Large intestine (tissue), 3 donors: ENCODE results near the gene MAML1. TPM values are rescaled to one million over a fixed set of nuclear protein-coding genes. Genes with fewer than 3 reads are reported as not detected.

Source experiments
- DNase-seq, 2 donors: peaks; one replicate each; pipeline versions ENCODE4 v3.0.0 to v3.0.0-alpha.2; 2013
- H3K27ac ChIP-seq: one replicate; pipeline ENCODE4 v1.5.1; 2013; ENCODE audit warnings: low read length
- H3K27me3 ChIP-seq: 2 replicates; pipeline ENCODE4 v1.6.1; 2013; ENCODE audit warnings: low read length; ENCODE audit not compliant: control insufficient read depth, insufficient read depth
- H3K36me3 ChIP-seq: 2 replicates; pipeline ENCODE4 v1.6.1; 2013; ENCODE audit warnings: low read length; ENCODE audit not compliant: control insufficient read depth, insufficient read depth
- H3K4me1 ChIP-seq: one replicate; pipeline ENCODE4 v1.6.1; 2013; ENCODE audit warnings: low read length; ENCODE audit not compliant: control insufficient read depth, insufficient read depth
- H3K4me3 ChIP-seq: one replicate; pipeline ENCODE4 v1.5.1; 2013; ENCODE audit warnings: low read length
- H3K9me3 ChIP-seq: one replicate; pipeline ENCODE4 v1.6.1; 2013; ENCODE audit warnings: mild to moderate bottlenecking, low read depth, low read length, moderate library complexity; ENCODE audit not compliant: control insufficient read depth
- WGBS: methylation state at CpG from one replicate; pipeline ENCODE4 v1.1.5; 2013; ENCODE audit warnings: low lambda C conversion rate; ENCODE audit not compliant: insufficient coverage; 5-methylcytosine and 5-hydroxymethylcytosine counted together
- polyA plus RNA-seq: library from polyadenylated mRNA; unstranded; fragments of 120-200 nt; gene quantifications from one replicate; pipeline ENCODE4 v1.2.1, GENCODE V29; 2013

MAML1 gene
- polyA plus RNA-seq, 1 donor = 29.9 TPM

DNA sequence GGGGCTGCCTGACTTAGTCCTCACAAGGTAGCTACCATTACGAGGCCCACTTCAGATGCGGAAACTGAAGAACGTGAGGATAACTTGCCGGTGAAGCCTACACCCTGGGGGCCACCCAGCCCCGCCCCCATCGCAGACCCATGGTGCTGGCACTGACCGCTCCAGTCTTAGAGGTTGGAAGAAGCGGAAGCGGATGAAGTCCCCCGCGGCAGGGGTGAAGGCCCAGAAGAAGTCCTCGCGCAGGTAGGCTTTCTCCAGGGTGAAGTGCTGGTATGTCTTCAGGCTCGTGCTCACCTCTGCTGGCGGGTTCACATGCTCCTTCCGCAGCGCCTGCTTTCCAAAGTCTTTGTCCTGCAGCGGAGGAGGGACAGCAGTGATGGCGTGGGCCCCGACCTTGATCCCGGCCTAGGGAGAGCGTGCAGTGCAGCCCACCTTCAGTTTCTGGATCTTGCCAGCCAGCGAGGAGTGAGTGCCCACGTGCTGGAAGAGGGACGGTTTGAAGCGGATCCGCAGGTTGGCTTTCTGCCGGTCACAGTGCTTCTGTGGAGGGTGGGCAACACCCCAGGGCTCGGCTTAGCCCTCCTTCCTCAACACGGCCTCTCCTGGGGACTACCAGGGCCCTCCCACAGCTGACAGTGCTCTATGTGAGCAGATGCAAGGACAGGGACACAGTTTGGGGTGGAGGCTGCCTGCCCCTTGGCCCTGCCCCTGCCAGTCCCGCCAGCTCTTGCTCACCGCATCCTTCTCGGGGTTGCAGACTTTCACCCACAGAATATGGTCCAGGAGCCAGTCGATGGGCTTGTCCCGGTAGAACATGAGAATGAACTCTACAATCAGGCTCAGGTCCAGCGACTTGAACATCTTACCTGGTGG lies 66.4 kb downstream of the MAML1 start:
- H3K27ac ChIP-seq = no peak overlapping the region
- H3K9me3 ChIP-seq = peaks cover 4% of the 10 kb centered on the region
- H3K36me3 ChIP-seq = peaks cover 51% of the 10 kb centered on the region
- H3K4me3 ChIP-seq = no peak overlapping the region
- no peaks in the 10 kb centered on the region for H3K27me3 ChIP-seq
- H3K4me1 ChIP-seq = peaks cover 26% of the 10 kb centered on the region
- no CpG with 5 or more reads among the region's 36 CpGs for WGBS
- DNase-seq = no peak

DNA sequence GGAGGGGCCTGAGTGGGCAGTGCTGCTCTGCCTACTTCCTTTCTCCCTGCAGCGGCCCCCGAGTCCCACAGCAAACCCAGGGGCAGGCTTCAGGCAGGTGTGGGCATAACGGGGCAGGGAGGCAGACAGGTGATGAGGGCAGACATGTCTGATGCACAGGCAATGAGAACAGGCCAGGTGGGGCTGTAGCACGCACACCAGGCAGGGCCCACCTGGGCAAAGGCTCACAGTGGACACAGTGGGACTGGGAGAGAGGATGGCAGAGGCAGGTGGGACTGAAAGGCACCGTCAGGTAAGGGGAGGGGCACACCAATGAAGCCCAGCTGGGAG lies 67.0 kb downstream of the MAML1 start:
- no peak overlapping the region for H3K27ac ChIP-seq
- H3K27me3 ChIP-seq = no peaks in the 10 kb centered on the region
- H3K36me3 ChIP-seq = peaks cover 51% of the 10 kb centered on the region
- DNase-seq = no peak
- WGBS = no CpG with 5 or more reads among the region's 5 CpGs
- peaks cover 4% of the 10 kb centered on the region for H3K9me3 ChIP-seq
- no peak overlapping the region for H3K4me3 ChIP-seq
- peaks cover 26% of the 10 kb centered on the region for H3K4me1 ChIP-seq

DNA sequence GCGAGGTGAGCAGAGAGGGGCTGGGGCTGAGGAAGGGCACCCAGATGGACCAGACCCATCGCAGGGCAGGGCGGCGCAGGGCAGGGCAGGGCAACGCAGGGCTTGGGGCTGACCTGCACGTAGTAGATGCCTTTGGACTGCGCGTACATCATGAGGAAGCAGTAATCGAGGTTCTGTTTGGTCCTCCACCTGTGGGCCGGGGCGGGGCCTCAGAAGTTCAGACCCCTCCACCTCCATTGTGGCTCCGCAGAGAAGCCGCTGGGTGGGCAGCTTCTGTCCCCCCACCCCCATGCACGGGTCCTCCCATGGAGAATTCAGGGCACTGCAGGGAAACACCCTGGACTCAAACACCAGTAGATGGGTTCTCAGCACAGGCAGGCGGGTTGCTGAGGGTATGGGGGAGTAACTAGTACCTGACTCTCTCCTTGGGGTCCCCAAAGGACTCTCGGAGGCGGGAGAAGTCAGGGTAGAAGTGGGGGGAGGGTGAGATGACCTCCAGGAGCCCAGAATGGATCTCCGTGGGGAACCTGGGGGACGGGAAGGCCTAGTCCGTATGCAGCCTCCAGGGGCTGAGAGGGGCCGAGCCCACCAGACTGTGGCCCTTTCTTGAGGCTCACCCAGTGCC lies 67.6 kb downstream of the MAML1 start:
- peaks cover 4% of the 10 kb centered on the region for H3K9me3 ChIP-seq
- DNase-seq = no peak
- H3K4me3 ChIP-seq = no peak overlapping the region
- no CpG with 5 or more reads among the region's 21 CpGs for WGBS
- H3K4me1 ChIP-seq = peaks cover 27% of the 10 kb centered on the region
- no peak overlapping the region for H3K27ac ChIP-seq
- no peaks in the 10 kb centered on the region for H3K27me3 ChIP-seq
- H3K36me3 ChIP-seq = peaks cover 51% of the 10 kb centered on the region

DNA sequence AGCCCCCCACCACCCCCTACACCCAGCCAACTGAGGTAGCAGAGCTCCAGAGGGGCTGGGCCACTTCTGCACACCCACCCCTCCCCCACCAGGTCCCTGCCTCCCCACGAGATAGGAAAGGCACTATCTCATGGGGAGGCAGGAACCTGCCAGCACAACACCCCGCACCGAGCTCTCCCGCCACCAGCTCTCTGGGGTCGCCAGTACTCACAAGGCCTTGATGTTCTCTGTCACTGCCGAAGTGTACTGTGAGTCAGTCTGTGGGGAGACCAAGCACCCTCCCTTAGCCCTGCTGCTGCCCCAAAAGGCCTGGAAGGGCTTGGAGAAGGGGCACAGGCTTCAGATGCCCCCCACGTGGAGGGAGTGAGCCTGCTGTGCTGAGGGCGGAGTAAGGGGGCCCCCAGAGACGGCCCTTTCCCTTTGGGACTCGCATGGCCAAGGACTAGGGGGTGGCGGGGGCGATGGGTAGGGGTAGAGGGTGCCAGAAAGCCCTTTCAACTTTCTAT lies 68.1 kb downstream of the MAML1 start:
- peaks cover 29% of the 10 kb centered on the region for H3K4me1 ChIP-seq
- no peak overlapping the region for H3K4me3 ChIP-seq
- peaks cover 4% of the 10 kb centered on the region for H3K9me3 ChIP-seq
- H3K27ac ChIP-seq = no peak overlapping the region
- H3K36me3 ChIP-seq = peaks cover 51% of the 10 kb centered on the region
- no peaks in the 10 kb centered on the region for H3K27me3 ChIP-seq
- DNase-seq = no peak
- no CpG with 5 or more reads among the region's 12 CpGs for WGBS

DNA sequence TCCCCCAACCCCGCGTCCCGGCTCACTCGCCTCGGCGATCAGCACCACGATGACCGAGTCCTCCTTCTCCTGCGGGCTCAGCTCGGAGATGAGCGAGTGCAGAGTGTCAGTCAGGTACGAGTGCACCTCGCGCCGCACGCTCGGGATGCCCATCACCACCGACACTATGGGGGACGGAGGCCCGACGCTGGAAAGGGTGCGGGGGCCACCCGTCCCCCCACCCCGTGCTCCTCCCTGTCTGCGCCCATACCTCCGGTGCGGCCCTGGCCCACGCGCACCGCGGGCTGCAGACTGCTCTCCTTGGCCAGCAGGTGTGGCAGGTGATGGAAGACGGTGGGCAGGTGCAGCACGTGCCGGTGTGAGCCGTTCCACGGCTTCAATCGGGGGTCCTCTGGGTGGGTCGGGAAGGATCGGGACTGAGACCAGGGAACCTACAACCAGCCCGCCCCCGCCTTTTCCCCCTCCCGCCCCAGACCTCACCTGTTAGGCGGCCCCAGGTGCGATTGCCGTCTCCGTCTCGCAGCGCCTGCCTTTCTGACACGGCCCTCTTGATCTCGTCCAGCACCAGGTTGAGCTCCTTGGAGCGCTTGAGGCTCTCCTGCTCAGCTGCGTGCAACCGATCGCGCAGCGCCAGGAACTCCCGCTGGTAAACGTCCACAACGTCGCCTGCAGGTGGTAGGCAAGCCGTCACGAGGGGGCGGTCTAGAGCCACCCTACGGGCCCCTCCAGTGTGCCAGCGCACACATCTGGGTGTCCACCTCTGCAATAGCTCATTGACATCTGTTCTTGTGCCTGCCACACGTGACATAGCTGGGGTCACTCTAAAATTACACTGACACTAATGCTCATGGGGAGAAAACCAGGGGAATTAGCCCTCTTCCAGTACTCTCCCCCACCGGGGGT lies 68.9 kb downstream of the MAML1 start:
- H3K4me1 ChIP-seq = peaks cover 29% of the 10 kb centered on the region
- no CpG with 5 or more reads among the region's 67 CpGs for WGBS
- H3K4me3 ChIP-seq = no peak overlapping the region
- no peaks in the 10 kb centered on the region for H3K27me3 ChIP-seq
- DNase-seq = peak; percentile 67 to 69
- peaks cover 51% of the 10 kb centered on the region for H3K36me3 ChIP-seq
- H3K9me3 ChIP-seq = peaks cover 4% of the 10 kb centered on the region
- H3K27ac ChIP-seq = no peak overlapping the region

DNA sequence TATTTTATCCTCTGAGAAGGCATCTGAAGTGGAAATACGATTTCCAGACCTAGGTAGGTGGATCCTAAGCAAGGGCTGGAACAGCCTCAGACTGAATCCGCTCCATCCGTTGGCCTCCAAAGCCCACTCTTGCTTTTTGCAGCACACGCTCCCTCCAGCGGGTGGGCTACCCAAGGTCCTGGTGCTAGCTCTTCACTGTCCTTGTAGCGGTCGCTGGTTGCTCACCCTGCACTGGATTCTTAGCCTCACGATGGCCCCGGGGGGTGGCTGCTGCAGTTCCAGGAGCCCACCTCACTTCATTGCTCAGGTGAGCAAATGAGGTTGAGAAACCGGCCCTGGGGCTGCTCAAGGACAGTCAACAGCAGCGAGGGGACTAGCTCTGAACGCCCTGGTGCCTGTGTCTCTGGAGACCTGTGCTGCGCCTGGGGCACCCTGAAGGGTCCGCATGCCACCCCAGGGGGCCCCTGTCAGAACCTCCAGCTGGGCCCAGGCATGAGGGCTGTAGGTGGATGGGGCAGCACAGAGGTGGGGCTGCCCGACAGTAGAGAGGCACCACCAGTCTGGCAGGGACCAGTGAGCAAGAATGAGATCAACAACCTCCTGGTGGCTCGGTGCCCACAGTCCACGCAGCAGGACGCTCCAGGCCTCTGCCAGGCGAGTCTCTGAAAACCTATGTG lies 69.7 kb downstream of the MAML1 start:
- Histone ChIP-seq H3K36me3 (peaks cover 46% of the 10 kb centered on the region), H3K9me3 (peaks cover 4% of the 10 kb centered on the region), H3K4me1 (peaks cover 29% of the 10 kb centered on the region), H3K4me3 (no peak overlapping the region), H3K27me3 (no peaks in the 10 kb centered on the region), H3K27ac (no peak overlapping the region)
- WGBS = no CpG with 5 or more reads among the region's 19 CpGs
- DNase-seq = no peak

DNA sequence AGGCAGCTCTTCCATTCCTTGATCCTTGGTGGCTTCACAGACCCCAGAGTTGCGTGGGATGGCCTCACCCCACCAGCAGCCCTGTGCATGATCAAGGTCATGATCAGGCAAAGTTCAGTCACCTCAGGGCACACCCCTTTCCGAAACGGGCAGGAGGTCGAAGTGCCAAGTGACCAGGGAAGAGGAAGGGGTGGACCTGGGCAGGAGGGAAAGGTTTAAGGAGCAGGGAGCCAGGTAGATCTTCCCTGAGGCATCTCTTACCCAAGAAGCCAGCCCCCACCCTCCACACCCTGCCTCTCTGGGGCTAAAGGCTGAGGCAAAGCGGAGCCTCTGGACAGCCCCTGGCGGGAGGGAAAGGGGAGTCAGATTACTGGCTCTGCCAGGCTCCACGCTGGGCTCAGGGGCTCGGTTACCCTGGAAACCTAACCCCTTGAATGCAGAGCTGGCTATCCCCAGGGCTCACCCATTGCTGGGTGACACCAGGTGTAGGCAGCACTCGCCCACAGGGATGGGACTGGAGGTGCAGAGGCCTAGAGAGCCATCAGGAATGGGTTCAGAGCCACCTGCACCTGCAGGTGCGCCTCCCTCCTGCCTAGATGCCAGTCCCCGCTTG lies 70.4 kb downstream of the MAML1 start:
- Histone ChIP-seq H3K27me3 (no peaks in the 10 kb centered on the region), H3K4me1 (peaks cover 33% of the 10 kb centered on the region), H3K27ac (no peak overlapping the region), H3K9me3 (peaks cover 2% of the 10 kb centered on the region), H3K36me3 (peaks cover 41% of the 10 kb centered on the region), H3K4me3 (no peak overlapping the region)
- no CpG with 5 or more reads among the region's 11 CpGs for WGBS
- no peak for DNase-seq

DNA sequence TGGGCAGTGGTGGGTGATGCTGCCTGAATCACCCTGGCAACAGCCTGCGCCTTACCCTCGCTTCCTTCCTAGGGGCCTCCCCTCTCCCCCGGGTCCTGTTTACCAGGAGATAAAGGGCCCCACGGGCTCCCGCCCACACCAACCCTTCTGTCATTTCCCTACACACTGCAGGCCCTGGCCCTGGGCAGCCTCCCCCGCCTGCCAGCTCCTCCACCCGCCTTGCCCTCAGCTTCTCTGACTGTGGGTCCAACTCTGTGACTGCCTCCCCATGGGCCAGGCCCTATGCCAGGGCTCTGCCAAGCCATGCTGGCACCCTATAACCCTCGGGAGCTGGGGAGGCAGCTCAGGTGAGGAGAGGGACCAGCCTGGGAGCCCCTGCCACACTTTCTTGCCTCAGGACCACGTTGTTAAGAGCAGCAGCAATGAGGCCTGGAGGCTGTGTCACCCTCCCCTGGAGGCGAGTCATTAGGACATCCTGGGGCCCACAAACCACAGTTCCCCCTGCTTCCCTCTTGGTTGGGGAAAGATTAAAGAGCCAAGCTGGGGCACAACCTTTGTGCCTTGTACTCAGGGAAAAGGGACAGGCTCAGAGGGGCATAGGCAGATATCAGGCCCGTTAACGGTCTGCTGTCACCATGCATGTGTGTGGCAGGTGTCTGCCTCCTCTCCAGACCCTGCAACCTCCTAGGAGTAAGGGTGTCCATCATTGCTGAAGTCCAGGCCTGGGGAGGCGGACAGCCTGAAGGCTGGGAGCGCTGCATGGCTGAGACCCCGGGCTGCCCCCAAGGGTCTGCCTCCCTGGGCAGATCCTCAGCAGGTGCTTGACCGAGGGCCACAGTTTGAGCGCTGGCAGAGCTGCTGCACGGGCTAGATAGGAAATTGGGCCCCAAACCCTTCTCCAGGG lies 71.3 kb downstream of the MAML1 start:
- Histone ChIP-seq H3K4me3 (no peak overlapping the region), H3K9me3 (no peaks in the 10 kb centered on the region), H3K27me3 (no peaks in the 10 kb centered on the region), H3K36me3 (peaks cover 32% of the 10 kb centered on the region), H3K27ac (no peak overlapping the region), H3K4me1 (peaks cover 35% of the 10 kb centered on the region)
- no peak for DNase-seq
- no CpG with 5 or more reads among the region's 18 CpGs for WGBS

DNA sequence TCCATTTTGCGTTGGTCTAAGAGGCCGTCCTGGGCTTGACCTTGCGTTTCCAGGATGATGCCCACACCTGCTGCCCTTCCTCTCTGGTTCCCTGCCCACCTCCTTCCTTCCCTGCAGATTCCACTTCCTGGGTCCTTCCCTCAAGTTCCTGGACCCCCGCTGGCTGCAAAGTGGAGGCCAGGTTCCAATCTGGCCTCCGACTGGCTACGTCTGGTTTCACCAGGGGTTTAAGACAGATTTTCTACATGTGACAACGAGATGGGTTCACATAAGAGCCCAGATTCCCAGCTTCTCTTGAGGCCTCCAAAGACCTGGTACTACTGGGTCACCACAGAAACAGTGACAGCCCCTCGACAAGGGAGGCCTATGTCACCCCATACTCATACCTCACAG lies 71.9 kb downstream of the MAML1 start:
- Histone ChIP-seq H3K27me3 (no peaks in the 10 kb centered on the region), H3K9me3 (no peaks in the 10 kb centered on the region), H3K4me1 (peaks cover 35% of the 10 kb centered on the region), H3K36me3 (peaks cover 26% of the 10 kb centered on the region), H3K4me3 (peak overlapping the region; percentile 65), H3K27ac (peak overlapping the region; percentile 74)
- no peak for DNase-seq
- 88% methylated on average over 3 of the region's 8 CpGs for WGBS
